ENCODE results near the gene ZNF670.

GRCh38 chr1:247104965-247105364, 26.4 kb upstream of the ZNF670 start:
- TF ChIP-seq CTCF (IDR thresholded peaks at IDR 0.05): no peak
- no peak for TF ChIP-seq POLR2A (IDR thresholded peaks at IDR 0.05)
